SK-N-SH treated with all-trans-retinoic acid at 6 μM for 48 hours (cell line): ENCODE results near the gene SIRPB2.

Source experiments
- ATAC-seq: fragments of 200-7000 bp; cut with Tn5 transposase; 3 replicates; pipeline ENCODE4 v1.9.1; 2020; ENCODE audit warnings: mild to moderate bottlenecking, moderate library complexity
- ARNTL ChIP-seq: fragments of 450-650 bp; formaldehyde crosslinking; IDR thresholded peaks from 2 replicates; pipeline ENCODE4 v1.5.0; 2020; ENCODE audit warnings: low read depth, mild to moderate bottlenecking, moderate library complexity, borderline replicate concordance
- BACH2 ChIP-seq: fragments of 250-450 bp; sonication (Bioruptor Pico); IDR thresholded peaks from 2 replicates; pipeline ENCODE4 v1.9.0; 2021; ENCODE audit warnings: mild to moderate bottlenecking, borderline replicate concordance
- CREB5 ChIP-seq: fragments of 250-450 bp; sonication (Bioruptor Pico); IDR thresholded peaks from 2 replicates; pipeline ENCODE4 v1.5.1; 2020; ENCODE audit warnings: low read depth, mild to moderate bottlenecking, moderate library complexity
- CSDC2 ChIP-seq: fragments of 250-450 bp; sonication (Bioruptor Pico); IDR thresholded peaks from 2 replicates; pipeline ENCODE4 v1.5.0; 2020; ENCODE audit warnings: mild to moderate bottlenecking, moderate library complexity
- CSRNP3 ChIP-seq: fragments of 250-450 bp; sonication (Bioruptor Pico); IDR thresholded peaks from 2 replicates; pipeline ENCODE4 v1.5.1; 2021; ENCODE audit warnings: mild to moderate bottlenecking, moderate library complexity
- ESRRG ChIP-seq: fragments of 250-450 bp; sonication (Bioruptor Pico); IDR thresholded peaks from 2 replicates; pipeline ENCODE4 v1.6.1; 2021; ENCODE audit warnings: mild to moderate bottlenecking
- GLIS3 ChIP-seq: fragments of 250-450 bp; sonication (Bioruptor Pico); IDR thresholded peaks from 2 replicates; pipeline ENCODE4 v1.5.0; 2020; ENCODE audit warnings: mild to moderate bottlenecking, moderate library complexity
- ISL1 ChIP-seq: fragments of 250-450 bp; sonication (Bioruptor Pico); IDR thresholded peaks from 2 replicates; pipeline ENCODE4 v2.1.2; 2022; ENCODE audit warnings: mild to moderate bottlenecking, moderate library complexity
- OSR1 ChIP-seq: fragments of 250-450 bp; sonication (Bioruptor Pico); IDR thresholded peaks from 2 replicates; pipeline ENCODE4 v1.8.0; 2022; ENCODE audit warnings: moderate library complexity, mild to moderate bottlenecking, inconsistent platforms
- PATZ1 ChIP-seq: fragments of 250-450 bp; sonication (Bioruptor Pico); IDR thresholded peaks from 2 replicates; pipeline ENCODE4 v1.8.0; 2020; ENCODE audit warnings: mild to moderate bottlenecking, moderate library complexity, borderline replicate concordance
- PPARA ChIP-seq: fragments of 250-450 bp; sonication (Bioruptor Pico); IDR thresholded peaks from 2 replicates; pipeline ENCODE4 v1.5.0; 2020; ENCODE audit warnings: mild to moderate bottlenecking, borderline replicate concordance
- RARB ChIP-seq: fragments of 250-450 bp; sonication (Bioruptor Pico); IDR thresholded peaks from 2 replicates; pipeline ENCODE4 v1.8.0; 2021; ENCODE audit warnings: mild to moderate bottlenecking, moderate library complexity
- SNAI2 ChIP-seq: fragments of 250-450 bp; sonication (Bioruptor Pico); IDR thresholded peaks from 2 replicates; pipeline ENCODE4 v1.5.0; 2020; ENCODE audit warnings: mild to moderate bottlenecking, moderate library complexity
- TCF4 ChIP-seq: fragments of 250-450 bp; sonication (Bioruptor Pico); IDR thresholded peaks from 2 replicates; pipeline ENCODE4 v1.8.0; 2021; ENCODE audit warnings: mild to moderate bottlenecking, moderate library complexity, borderline replicate concordance
- TOX ChIP-seq: fragments of 250-450 bp; sonication (Bioruptor Pico); IDR thresholded peaks from 2 replicates; pipeline ENCODE4 v1.8.0; 2021; ENCODE audit warnings: mild to moderate bottlenecking, moderate library complexity, borderline replicate concordance
- TSHZ2 ChIP-seq: fragments of 250-450 bp; sonication (Bioruptor Pico); IDR thresholded peaks from 2 replicates; pipeline ENCODE4 v1.5.0; 2020; ENCODE audit warnings: mild to moderate bottlenecking, moderate library complexity
- ZFP3 ChIP-seq: fragments of 250-450 bp; sonication (Bioruptor Pico); IDR thresholded peaks from 2 replicates; pipeline ENCODE4 v1.5.0; 2020; ENCODE audit warnings: mild to moderate bottlenecking, moderate library complexity
- ZFP30 ChIP-seq: fragments of 450-650 bp; formaldehyde crosslinking; IDR thresholded peaks from 2 replicates; pipeline ENCODE4 v1.5.0; 2022; ENCODE audit warnings: mild to moderate bottlenecking, moderate library complexity
- ZNF565 ChIP-seq: fragments of 450-650 bp; formaldehyde crosslinking; conservative IDR thresholded peaks from 2 replicates; pipeline ENCODE4 v1.5.0; 2020; ENCODE audit warnings: low read depth, mild to moderate bottlenecking, moderate library complexity
- ZNF70 ChIP-seq: fragments of 450-650 bp; formaldehyde crosslinking; IDR thresholded peaks from 2 replicates; pipeline ENCODE4 v1.5.0; 2020; ENCODE audit warnings: mild to moderate bottlenecking, moderate library complexity
- ZNF8 ChIP-seq: fragments of 450-650 bp; formaldehyde crosslinking; IDR thresholded peaks from 2 replicates; pipeline ENCODE4 v1.5.0; 2020; ENCODE audit warnings: mild to moderate bottlenecking, moderate library complexity

Gene SIRPB2

GRCh38 chr20:1430004-1430451 is 61.2 kb downstream of the SIRPB2 start:
- TF ChIP-seq CSRNP3 (no peak), PPARA (CRISPR knock-in tag) (no peak), ZNF70 (no peak), TOX (CRISPR knock-in tag) (no peak), CREB5 (CRISPR knock-in tag) (no peak), GLIS3 (CRISPR knock-in tag) (no peak), OSR1 (no peak)
- no peak for ATAC-seq

- no peak for ATAC-seq
- TF ChIP-seq CREB5 (CRISPR knock-in tag) (no peak), CSDC2 (CRISPR knock-in tag) (no peak), SNAI2 (CRISPR knock-in tag) (no peak), ZNF565 (CRISPR knock-in tag) (no peak), ZFP30 (CRISPR knock-in tag) (no peak), ARNTL (CRISPR knock-in tag) (no peak)
Observed at GRCh38 chr20:1429143-1429728, 62.0 kb downstream of the SIRPB2 start.

GRCh38 chr20:1427457-1428054 is 63.7 kb downstream of the SIRPB2 start:
- TF ChIP-seq BACH2 (CRISPR knock-in tag): no peak
- no peak for TF ChIP-seq ZFP3 (CRISPR knock-in tag)
- TF ChIP-seq CSDC2 (CRISPR knock-in tag): no peak
- no peak for TF ChIP-seq TCF4 (CRISPR knock-in tag)
- TF ChIP-seq ZNF565 (CRISPR knock-in tag): no peak
- no peak for TF ChIP-seq ISL1
- no peak for TF ChIP-seq ESRRG (CRISPR knock-in tag)
- no peak for TF ChIP-seq GLIS3 (CRISPR knock-in tag)
- TF ChIP-seq CSRNP3: no peak
- TF ChIP-seq ZNF8 (CRISPR knock-in tag): no peak
- TF ChIP-seq TSHZ2: no peak
- no peak for TF ChIP-seq ZNF70
- no peak for TF ChIP-seq OSR1
- no peak for TF ChIP-seq PATZ1
- no peak for TF ChIP-seq SNAI2 (CRISPR knock-in tag)
- no peak for TF ChIP-seq RARB
- peak; percentile 78 for ATAC-seq
